NCI-H1417 treated with DMSO at 0.1 percent for 48 hours (cell line): ENCODE measurements around the gene MUCL3.
"Not testable (repeated sequence)": the region's sequence is repeated elsewhere in the genome, so short reads cannot be mapped to it uniquely, and the experiment has no call there.

Source experiments
- DNase-seq: peaks from one replicate; lab custom pipeline; 2025; lab: John Stamatoyannopoulos, UW

The MUCL3 gene

GRCh38 chr6:30939473-30939872, 1.3 kb upstream of the MUCL3 start:
- DNase-seq: no peak

GRCh38 chr6:30942338-30943060, 1.7 kb downstream of the MUCL3 start:
- no peak for DNase-seq

GRCh38 chr6:30944051-30944450, 3.3 kb downstream of the MUCL3 start:
- DNase-seq: no peak

- DNase-seq: no peak
Observed at GRCh38 chr6:30945281-30945680, 4.5 kb downstream of the MUCL3 start.

- no peak for DNase-seq
Observed at GRCh38 chr6:30947231-30947630, 6.5 kb downstream of the MUCL3 start.

GRCh38 chr6:30948811-30949210, 8.0 kb downstream of the MUCL3 start:
- no peak for DNase-seq

- no peak for DNase-seq
Observed at GRCh38 chr6:30951907-30952469, 11.2 kb downstream of the MUCL3 start.

- DNase-seq: no peak
Observed at GRCh38 chr6:30954631-30955366, 14.0 kb downstream of the MUCL3 start.

- peak; percentile 4 for DNase-seq
Observed at GRCh38 chr6:30955367-30956042, 14.7 kb downstream of the MUCL3 start.

GRCh38 chr6:30957716-30958115, 16.9 kb downstream of the MUCL3 start:
- no peak for DNase-seq

GRCh38 chr6:30960907-30961673, 20.3 kb downstream of the MUCL3 start:
- DNase-seq: no peak

- no peak for DNase-seq
Observed at GRCh38 chr6:30962716-30963115, 21.9 kb downstream of the MUCL3 start.

GRCh38 chr6:30963641-30964040, 22.9 kb downstream of the MUCL3 start:
- no peak for DNase-seq

GRCh38 chr6:30964075-30964474, 23.3 kb downstream of the MUCL3 start:
- no peak for DNase-seq

GRCh38 chr6:30965140-30965601, 24.4 kb downstream of the MUCL3 start:
- no peak for DNase-seq

GRCh38 chr6:30966154-30966553, 25.4 kb downstream of the MUCL3 start:
- no peak for DNase-seq

- not testable (repeated sequence) for DNase-seq
Observed at GRCh38 chr6:30969171-30969570, 28.4 kb downstream of the MUCL3 start.

GRCh38 chr6:30970946-30971345, 30.2 kb downstream of the MUCL3 start:
- no peak for DNase-seq

GRCh38 chr6:30972816-30973215, 32.0 kb downstream of the MUCL3 start:
- DNase-seq: no peak

- DNase-seq: no peak
Observed at GRCh38 chr6:30974490-30975252, 33.9 kb downstream of the MUCL3 start.

GRCh38 chr6:30979141-30979540, 38.4 kb downstream of the MUCL3 start:
- DNase-seq: no peak
